GM10847 (cell line): ENCODE data around the gene OR1D2.
"Not testable (repeated sequence)": the region's sequence is repeated elsewhere in the genome, so short reads cannot be mapped to it uniquely, and the experiment has no call there.

ENCODE experiments used
- POLR2A ChIP-seq: IDR thresholded peaks from 2 replicates; pipeline ENCODE4 v1.6.1; 2011; ENCODE audit not compliant: insufficient read length; ENCODE audit errors: extremely low read depth

OR1D2 gene, protein sequence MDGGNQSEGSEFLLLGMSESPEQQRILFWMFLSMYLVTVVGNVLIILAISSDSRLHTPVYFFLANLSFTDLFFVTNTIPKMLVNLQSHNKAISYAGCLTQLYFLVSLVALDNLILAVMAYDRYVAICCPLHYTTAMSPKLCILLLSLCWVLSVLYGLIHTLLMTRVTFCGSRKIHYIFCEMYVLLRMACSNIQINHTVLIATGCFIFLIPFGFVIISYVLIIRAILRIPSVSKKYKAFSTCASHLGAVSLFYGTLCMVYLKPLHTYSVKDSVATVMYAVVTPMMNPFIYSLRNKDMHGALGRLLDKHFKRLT

GRCh38 chr17:3104322-3104721 is at the start of gene OR1D2:
Gene OR1D2 (minus strand): TSS chr17:3104422. CDS start chr17:3092996, 11,426 bp downstream.
- no peak for TF ChIP-seq POLR2A

DNA sequence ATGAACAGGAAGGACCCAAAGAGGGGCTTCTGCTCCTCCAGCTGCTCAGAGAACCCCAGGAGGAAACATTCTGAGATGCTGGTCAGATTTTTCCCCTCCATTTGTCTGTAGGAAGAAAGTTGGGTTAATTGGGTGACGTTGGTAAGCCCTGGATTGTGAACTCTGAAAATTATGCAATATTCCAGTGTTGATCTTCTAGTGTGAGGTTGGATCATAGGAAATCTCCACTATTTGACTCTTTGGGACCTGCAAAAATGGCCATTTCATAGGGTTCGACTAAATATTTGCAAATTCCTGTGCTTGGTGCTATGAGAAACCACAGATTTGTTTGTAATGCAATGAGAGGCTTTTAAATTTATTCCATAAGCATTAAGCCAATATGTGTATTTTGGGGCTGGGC is 23.2 kb upstream of the OR1D2 start, which contains the start of gene OR1G1:
Gene OR1G1, minus strand, starts transcription at position 101 of the 400 bp plus-strand sequence. Its CDS starts 0 bp downstream, at position 101.
- no peak for TF ChIP-seq POLR2A

DNA sequence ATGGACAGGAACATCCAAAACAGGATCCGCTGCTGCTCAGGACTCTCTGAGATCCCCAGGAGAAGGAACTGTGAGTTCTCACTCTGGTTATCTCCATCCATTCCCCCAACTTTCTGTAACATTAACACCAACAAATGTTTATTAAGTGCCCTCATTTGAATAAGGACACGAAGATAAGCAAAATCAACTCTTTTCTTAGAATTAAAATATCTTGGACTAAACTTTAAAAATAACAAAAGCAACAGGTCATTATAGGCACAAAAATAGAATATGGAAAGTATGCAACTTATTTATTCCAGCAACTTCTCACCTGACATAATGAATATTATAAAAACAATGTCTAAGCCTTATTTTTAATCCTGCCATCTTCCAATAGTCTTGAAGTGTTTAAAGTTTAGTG is 40.7 kb downstream of the OR1D2 start, which contains the start of gene OR1D5:
Gene OR1D5, minus strand, starts transcription at position 101 of the 400 bp plus-strand sequence. Its CDS starts 0 bp downstream, at position 101.
- TF ChIP-seq POLR2A: not testable (repeated sequence)

GRCh38 chr17:3049705-3050295 is 54.4 kb downstream of the OR1D2 start:
- no peak for TF ChIP-seq POLR2A

DNA sequence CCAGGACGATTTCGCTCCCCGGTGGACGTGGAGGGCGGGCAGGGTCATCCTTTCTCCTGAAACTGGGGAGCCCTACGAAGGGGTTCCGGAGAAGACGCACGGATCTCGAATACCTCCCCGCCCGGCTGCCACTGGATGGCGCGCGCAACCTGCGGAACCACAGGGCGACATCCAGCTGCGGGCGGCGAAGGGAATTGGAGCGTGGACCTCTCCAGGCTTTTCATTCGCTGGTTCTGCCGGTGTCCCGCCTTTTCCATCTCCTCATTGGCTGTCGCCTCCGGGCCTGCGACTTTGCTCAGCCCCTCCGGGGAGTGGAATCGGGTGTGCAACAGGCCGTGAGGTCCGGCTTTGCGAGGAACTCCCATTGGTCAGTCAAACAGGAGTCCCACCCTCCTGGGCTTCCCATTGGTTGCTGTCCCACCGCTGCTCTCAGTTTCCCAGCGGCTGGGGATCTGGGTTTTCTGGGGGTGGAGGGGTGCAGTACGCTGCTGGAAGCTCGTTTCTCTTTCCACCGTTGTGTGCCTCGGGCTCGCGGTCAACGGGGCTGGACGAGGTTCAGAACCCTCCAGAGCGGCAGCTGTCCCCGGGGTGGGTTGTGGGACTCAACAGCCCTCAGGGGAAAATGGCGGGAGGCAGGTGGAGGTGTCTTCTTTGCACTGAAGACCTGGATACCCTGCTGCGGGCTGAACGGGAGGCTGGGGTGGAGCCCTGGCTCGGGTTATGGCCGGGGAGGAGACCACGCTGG is 55.3 kb downstream of the OR1D2 start:
- TF ChIP-seq POLR2A: no peak

GRCh38 chr17:3046753-3047152 is 57.5 kb downstream of the OR1D2 start:
- no peak for TF ChIP-seq POLR2A

GRCh38 chr17:3043737-3044365 is 60.4 kb downstream of the OR1D2 start:
- no peak for TF ChIP-seq POLR2A

DNA sequence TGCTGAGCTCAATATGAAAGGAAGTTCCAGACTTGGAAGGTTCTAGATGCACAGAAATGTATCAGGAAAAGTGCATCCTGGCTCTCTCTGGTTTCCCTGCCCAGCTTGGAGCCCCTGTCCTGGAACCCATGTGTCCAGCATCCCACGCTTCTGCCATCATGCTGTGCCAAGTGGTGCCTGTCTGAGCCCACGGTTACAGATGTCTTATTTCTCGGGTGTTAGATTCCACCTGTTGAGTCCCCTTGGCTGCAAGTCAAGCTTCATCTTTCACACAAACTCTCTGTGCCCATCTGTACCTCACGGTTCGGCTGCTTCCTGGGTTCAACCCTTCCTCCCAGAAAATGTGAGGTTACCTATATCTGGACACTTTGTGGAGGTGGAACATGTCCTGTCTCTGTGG is 63.3 kb downstream of the OR1D2 start:
- TF ChIP-seq POLR2A: no peak

GRCh38 chr17:3039736-3040135 is 64.5 kb downstream of the OR1D2 start:
- no peak for TF ChIP-seq POLR2A

- no peak for TF ChIP-seq POLR2A
These were observed 65.3 kb downstream of the OR1D2 start for GRCh38 chr17:3038941-3039340.
